ENCODE results near the gene SAMD4B. TPM values are rescaled to one million over a fixed set of nuclear protein-coding genes. Genes with fewer than 3 reads are reported as not detected.

Gene SAMD4B
- total and polyA plus RNA-seq, 2 of the 8 experiments (the other 6 are each of a cell fraction or from before 2014, with no cell fraction given): 137 to 158 TPM

DNA sequence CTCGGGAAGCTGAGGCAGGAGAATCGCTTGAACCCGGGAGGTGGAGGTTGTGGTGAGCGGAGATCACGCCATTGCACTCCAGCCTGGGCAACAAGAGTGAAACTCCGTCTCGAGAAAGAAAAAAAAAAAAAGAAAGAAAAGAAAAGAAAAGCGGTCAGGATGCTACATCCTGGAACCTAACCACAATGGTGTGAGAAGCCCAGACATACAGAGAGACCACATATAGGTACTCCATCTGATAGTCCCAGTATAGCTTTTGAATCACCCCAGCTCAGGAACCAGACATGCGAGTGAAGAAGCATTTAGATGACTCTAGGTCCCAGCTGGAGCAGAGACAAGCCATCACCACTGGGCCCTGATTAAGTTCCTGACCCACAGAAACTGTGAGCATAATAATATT lies 42.8 kb upstream of the SAMD4B start:
- H2BK12ac ChIP-seq (ENCODE audit: low read depth, low read length): no peak overlapping the region
- no peak overlapping the region for H3K27ac ChIP-seq (ENCODE audit: low read depth, low read length)
- no peak overlapping the region for H3K14ac ChIP-seq (ENCODE audit: insufficient read length)
- 94% methylated on average over 9 of the region's 9 CpGs; no CpG with 5 or more reads in 1 of the 2 experiments for WGBS, 2 experiments (ENCODE audit: extremely low coverage in 1 of 2, insufficient coverage in 1 of 2, insufficient read length in 1 of 2, insufficient replicate concordance in 2 of 2, low coverage in 1 of 2, low lambda C conversion rate in 2 of 2, missing lambda C conversion rate in 1 of 2)
- no peaks in the 10 kb centered on the region for H3K36me3 ChIP-seq (ENCODE audit: control insufficient read depth in 2 of 4, insufficient read depth in 4 of 4, low read length in 3 of 4)
- no peaks in the 10 kb centered on the region for H3K79me1 ChIP-seq (ENCODE audit: low read depth, low read length)
- H3K9ac ChIP-seq (replicated peaks in 1 of 4; ENCODE audit: extremely low read depth in 1 of 4, low read depth in 3 of 4, low read length in 3 of 4): no peak overlapping the region
- peaks cover 2% of the 10 kb centered on the region; the same call in 1 of the 2 replicates for H3K23me2 ChIP-seq (ENCODE audit: low read depth, low read length)
- no peaks in the 10 kb centered on the region for H3K79me2 ChIP-seq (ENCODE audit: control insufficient read depth in 1 of 2, insufficient read depth in 2 of 2, low read length in 2 of 2)
- no peak overlapping the region for H3K4ac ChIP-seq (replicated peaks; ENCODE audit: insufficient read length, low read depth, low read length)
- peaks cover 0 to 4% (median 0%) of the 10 kb centered on the region in 4 experiments; a peak in 2 of 7 replicates for H3K27me3 ChIP-seq (replicated peaks in 1 of 4; ENCODE audit: control insufficient read depth in 3 of 4, extremely low read depth in 1 of 4, insufficient read depth in 3 of 4, low read length in 3 of 4)
- H3K9me3 ChIP-seq (ENCODE audit: insufficient read depth in 2 of 2, low read depth in 1 of 2, low read length in 1 of 2): no peaks in the 10 kb centered on the region
- ChIA-PET CTCF (ENCODE audit: partially characterized antibody) (no interaction called here), POLR2A (ENCODE audit: partially characterized antibody) (interaction anchor here (0.6 kb wide), 1 partner anchor 10 kb away, joined by 3 read pairs; no protein-coding TSS in a partner anchor)
- no peak overlapping the region for H3K23ac ChIP-seq (ENCODE audit: insufficient read length)
- H4K91ac ChIP-seq (replicated peaks; ENCODE audit: insufficient read length, low read length): no peak overlapping the region
- no peak overlapping the region for H3K4me2 ChIP-seq (ENCODE audit: insufficient read depth in 1 of 2, low read depth in 2 of 2, low read length in 2 of 2)
- no peak overlapping the region for H3K18ac ChIP-seq (ENCODE audit: extremely low read depth, low read length)
- H3K4me1 ChIP-seq (replicated peaks in 1 of 4; ENCODE audit: control insufficient read depth in 3 of 4, insufficient read depth in 4 of 4, low read length in 3 of 4): peaks cover 0 to 6% (median 2%) of the 10 kb centered on the region in 4 experiments; a peak in 3 of 7 replicates
- no peak overlapping the region for H2AK5ac ChIP-seq (ENCODE audit: low read depth, low read length)
- DNase-seq (ENCODE audit: low read depth in 1 of 2, low spot score in 2 of 2) (no peak), FAIRE-seq (no peak)
- H3K4me3 ChIP-seq (ENCODE audit: extremely low read depth in 1 of 4, insufficient read depth in 2 of 4, low read depth in 3 of 4, low read length in 4 of 4): no peak overlapping the region
- no peak overlapping the region for H3K56ac ChIP-seq (replicated peaks; ENCODE audit: insufficient read length, low read depth, low read length)
- no peak overlapping the region for H2BK20ac ChIP-seq (ENCODE audit: low read length)
- no peak overlapping the region for H2BK120ac ChIP-seq (replicated peaks; ENCODE audit: low read depth, low read length)
- no peak overlapping the region for H2BK5ac ChIP-seq (ENCODE audit: low read depth, low read length)
- no peak overlapping the region for H4K8ac ChIP-seq (ENCODE audit: extremely low read depth, insufficient read depth, low read length)
- no peaks in the 10 kb centered on the region for H4K20me1 ChIP-seq (replicated peaks in 1 of 2; ENCODE audit: control insufficient read depth in 1 of 2, insufficient read depth in 2 of 2, low read length in 2 of 2)
- H4K5ac ChIP-seq (ENCODE audit: insufficient read length, low read depth, low read length): no peak overlapping the region
- H2BK15ac ChIP-seq (ENCODE audit: low read length): no peak overlapping the region
- H2AFZ ChIP-seq (ENCODE audit: low read length): no peak overlapping the region
- TF ChIP-seq CEBPB (IDR thresholded peaks at IDR 0.05; ENCODE audit: low read depth, low read length) (no peak), JUN (IDR thresholded peaks at IDR 0.05; ENCODE audit: low read depth, low read length) (no peak), EZH2 (IDR thresholded peaks at IDR 0.05; ENCODE audit: low read depth, low read length, severe bottlenecking) (no peak), RNF2 (IDR thresholded peaks at IDR 0.05; ENCODE audit: borderline replicate concordance, low read depth, low read length, missing control alignments, poor library complexity, severe bottlenecking) (no peak), EP300 (IDR thresholded peaks at IDR 0.05; ENCODE audit: borderline replicate concordance in 1 of 2, low read depth in 2 of 2, low read length in 2 of 2) (no peak), HDAC6 (IDR thresholded peaks at IDR 0.05; ENCODE audit: low read depth, low read length) (no peak), YY1 (IDR thresholded peaks at IDR 0.05; ENCODE audit: low read depth, low read length) (no peak), TAF7 (optimal IDR thresholded peaks at IDR 0.05; ENCODE audit: borderline replicate concordance, low read depth, low read length) (no peak), RXRA (IDR thresholded peaks at IDR 0.05; ENCODE audit: insufficient read depth, low read depth, low read length) (no peak), BCL11A (IDR thresholded peaks at IDR 0.05; ENCODE audit: low read depth in 2 of 2, low read length in 2 of 2) (no peak), KDM5A (IDR thresholded peaks at IDR 0.05; ENCODE audit: low read length) (no peak), CREB1 (IDR thresholded peaks at IDR 0.05) (no peak), CTBP2 (IDR thresholded peaks at IDR 0.05; ENCODE audit: borderline replicate concordance, insufficient read depth, insufficient read length, low read length) (no peak), RBBP5 (IDR thresholded peaks at IDR 0.05; ENCODE audit: borderline replicate concordance, low read depth, low read length) (no peak)

All from H1 (cell line).